Measurements from ENCODE around the gene RAD21L1. TPM values are rescaled to one million over a fixed set of nuclear protein-coding genes. Genes with fewer than 3 reads are reported as not detected.

Gene RAD21L1
- polyA plus RNA-seq, 3 donors, result not detected

DNA sequence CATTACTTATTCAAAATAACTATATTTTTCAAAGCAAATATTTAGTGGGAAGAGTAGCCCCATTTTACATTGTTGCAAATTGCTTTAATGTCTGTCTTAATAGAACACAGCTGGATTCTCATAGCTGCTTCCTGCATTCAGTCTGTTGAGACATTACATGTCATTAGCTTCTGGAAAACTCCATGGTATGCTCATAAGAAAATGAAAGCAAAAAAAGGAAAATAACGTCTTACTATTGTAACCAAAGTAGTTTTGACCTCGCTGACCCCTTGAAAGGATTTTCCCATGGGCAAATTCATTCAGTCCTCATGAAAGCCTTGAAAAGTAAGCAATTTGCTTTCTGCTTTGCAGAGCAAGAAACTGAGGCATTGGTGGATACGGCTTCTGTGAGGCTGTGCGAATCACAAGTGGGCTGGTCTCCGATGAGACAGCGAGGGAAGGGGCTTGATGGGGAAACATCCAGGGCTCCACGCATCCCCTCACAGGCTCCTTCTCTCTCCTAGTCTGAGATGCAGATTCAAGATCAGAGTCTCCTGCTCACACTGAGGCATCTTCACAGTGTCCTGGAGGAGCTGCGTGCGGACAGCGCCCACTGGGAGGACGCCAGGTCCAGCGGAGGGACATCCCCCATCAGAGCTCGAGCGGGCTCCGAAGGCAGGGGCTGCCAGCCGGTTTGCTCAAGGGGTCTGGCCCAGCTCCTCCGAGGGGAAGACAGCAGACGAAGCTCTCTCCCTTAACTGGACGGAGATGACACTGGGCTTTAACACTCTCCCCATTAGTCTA lies 19.3 kb upstream of the RAD21L1 start:
- Mint-ChIP-seq H3K9me3 (no peaks in the 10 kb centered on the region), H3K4me3 (no peak overlapping the region), H3K27ac (no peak overlapping the region), H3K36me3 (no peaks in the 10 kb centered on the region), H3K27me3 (ENCODE audit: low read depth in 3 of 3) (peaks cover 1 to 8% (median 2%) of the 10 kb centered on the region in 3 donors), H3K4me1 (peaks cover 5% of the 10 kb centered on the region)
- no peaks in the 10 kb centered on the region for H3K9me3 ChIP-seq (replicated peaks in 1 of 2; ENCODE audit: control insufficient read depth in 1 of 2, insufficient read depth in 1 of 2, low read length in 2 of 2)
- TF ChIP-seq, protein P1, sequence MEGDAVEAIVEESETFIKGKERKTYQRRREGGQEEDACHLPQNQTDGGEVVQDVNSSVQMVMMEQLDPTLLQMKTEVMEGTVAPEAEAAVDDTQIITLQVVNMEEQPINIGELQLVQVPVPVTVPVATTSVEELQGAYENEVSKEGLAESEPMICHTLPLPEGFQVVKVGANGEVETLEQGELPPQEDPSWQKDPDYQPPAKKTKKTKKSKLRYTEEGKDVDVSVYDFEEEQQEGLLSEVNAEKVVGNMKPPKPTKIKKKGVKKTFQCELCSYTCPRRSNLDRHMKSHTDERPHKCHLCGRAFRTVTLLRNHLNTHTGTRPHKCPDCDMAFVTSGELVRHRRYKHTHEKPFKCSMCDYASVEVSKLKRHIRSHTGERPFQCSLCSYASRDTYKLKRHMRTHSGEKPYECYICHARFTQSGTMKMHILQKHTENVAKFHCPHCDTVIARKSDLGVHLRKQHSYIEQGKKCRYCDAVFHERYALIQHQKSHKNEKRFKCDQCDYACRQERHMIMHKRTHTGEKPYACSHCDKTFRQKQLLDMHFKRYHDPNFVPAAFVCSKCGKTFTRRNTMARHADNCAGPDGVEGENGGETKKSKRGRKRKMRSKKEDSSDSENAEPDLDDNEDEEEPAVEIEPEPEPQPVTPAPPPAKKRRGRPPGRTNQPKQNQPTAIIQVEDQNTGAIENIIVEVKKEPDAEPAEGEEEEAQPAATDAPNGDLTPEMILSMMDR (IDR thresholded peaks at IDR 0.05), result no peak
- H3K79me2 ChIP-seq (ENCODE audit: insufficient read depth, low read length), result no peaks in the 10 kb centered on the region
- no peaks in the 10 kb centered on the region for H3K36me3 ChIP-seq (replicated peaks in 1 of 2; ENCODE audit: control insufficient read depth in 1 of 2, insufficient read depth in 2 of 2, low read length in 2 of 2)
- H3K4me1 ChIP-seq (ENCODE audit: control insufficient read depth in 1 of 2, insufficient read depth in 2 of 2, low read length in 2 of 2), result no peaks in the 10 kb centered on the region
- H3K27me3 ChIP-seq (ENCODE audit: control insufficient read depth in 2 of 2, insufficient read depth in 2 of 2, low read length in 2 of 2), result no peaks in the 10 kb centered on the region
- no peak for DNase-seq
- no peaks in the 10 kb centered on the region for H4K20me1 ChIP-seq (ENCODE audit: insufficient read depth, low read length)
- H2AFZ ChIP-seq (ENCODE audit: insufficient read depth, low read depth, low read length, poor library complexity, severe bottlenecking), result no peak overlapping the region
- no peak overlapping the region for H3K4me3 ChIP-seq (replicated peaks in 1 of 3; ENCODE audit: low read depth in 2 of 3, low read length in 3 of 3)
- 95% methylated on average over 15 of the region's 19 CpGs for WGBS (ENCODE audit: insufficient coverage)
- no peak overlapping the region for H3K4me2 ChIP-seq (replicated peaks; ENCODE audit: extremely low read depth, low read length, poor library complexity, severe bottlenecking)
- H3K9ac ChIP-seq (ENCODE audit: insufficient read depth, low read length, poor library complexity, severe bottlenecking), result no peak overlapping the region
- no peak overlapping the region for H3K27ac ChIP-seq (ENCODE audit: low read depth in 1 of 2, low read length in 2 of 2)
- intact Hi-C loops (cut with micrococcal nuclease), result no loop called here

DNA sequence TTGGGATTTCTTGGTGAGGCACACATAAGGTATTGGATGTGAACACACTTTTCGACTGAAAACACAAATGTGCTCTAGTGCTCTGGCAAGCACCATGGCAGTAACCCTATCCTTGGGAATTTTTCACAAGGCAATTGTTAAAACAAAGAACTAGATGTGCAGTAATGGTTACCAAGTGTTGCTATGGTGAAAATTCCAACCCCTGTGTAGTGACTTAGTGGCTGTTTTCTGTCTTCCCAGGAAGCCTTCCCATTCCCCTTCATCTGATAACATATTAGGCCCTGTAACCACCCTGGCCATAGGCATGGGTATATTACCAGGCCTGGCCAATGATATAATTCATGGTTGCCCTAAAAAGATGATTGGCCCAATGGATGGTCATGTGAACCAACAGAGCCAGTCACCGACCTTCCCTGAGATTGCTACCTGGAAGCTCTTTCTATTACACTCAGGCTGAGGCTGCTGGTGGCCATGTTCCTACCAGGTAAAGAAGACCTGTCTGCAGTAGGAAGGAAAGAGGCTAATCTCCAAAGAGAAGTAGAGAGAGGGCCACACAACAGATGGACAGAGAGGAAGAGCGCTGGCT lies 18.5 kb upstream of the RAD21L1 start:
- TF ChIP-seq, protein P1 (IDR thresholded peaks at IDR 0.05), result no peak
- Mint-ChIP-seq H3K27me3 (ENCODE audit: low read depth in 3 of 3) (peaks cover 2 to 11% (median 3%) of the 10 kb centered on the region in 3 donors), H3K36me3 (no peaks in the 10 kb centered on the region), H3K4me1 (peaks cover 5% of the 10 kb centered on the region), H3K9me3 (no peaks in the 10 kb centered on the region), H3K4me3 (no peak overlapping the region), H3K27ac (no peak overlapping the region)
- intact Hi-C loops (cut with micrococcal nuclease), result no loop called here
- no peak overlapping the region for H3K27ac ChIP-seq (ENCODE audit: low read depth in 1 of 2, low read length in 2 of 2)
- no peak overlapping the region for H3K4me2 ChIP-seq (replicated peaks; ENCODE audit: extremely low read depth, low read length, poor library complexity, severe bottlenecking)
- no peaks in the 10 kb centered on the region for H3K36me3 ChIP-seq (replicated peaks in 1 of 2; ENCODE audit: control insufficient read depth in 1 of 2, insufficient read depth in 2 of 2, low read length in 2 of 2)
- no peak for DNase-seq
- H2AFZ ChIP-seq (ENCODE audit: insufficient read depth, low read depth, low read length, poor library complexity, severe bottlenecking), result no peak overlapping the region
- no peak overlapping the region for H3K4me3 ChIP-seq (replicated peaks in 1 of 3; ENCODE audit: low read depth in 2 of 3, low read length in 3 of 3)
- H3K4me1 ChIP-seq (ENCODE audit: control insufficient read depth in 1 of 2, insufficient read depth in 2 of 2, low read length in 2 of 2), result no peaks in the 10 kb centered on the region
- H3K27me3 ChIP-seq (ENCODE audit: control insufficient read depth in 2 of 2, insufficient read depth in 2 of 2, low read length in 2 of 2), result no peaks in the 10 kb centered on the region
- H4K20me1 ChIP-seq (ENCODE audit: insufficient read depth, low read length), result no peaks in the 10 kb centered on the region
- H3K79me2 ChIP-seq (ENCODE audit: insufficient read depth, low read length), result no peaks in the 10 kb centered on the region
- no peaks in the 10 kb centered on the region for H3K9me3 ChIP-seq (replicated peaks in 1 of 2; ENCODE audit: control insufficient read depth in 1 of 2, insufficient read depth in 1 of 2, low read length in 2 of 2)
- WGBS (ENCODE audit: insufficient coverage), result 83% methylated on average over 1 of the region's 3 CpGs
- H3K9ac ChIP-seq (ENCODE audit: insufficient read depth, low read length, poor library complexity, severe bottlenecking), result no peak overlapping the region
